ENCODE data around the gene GSDME.

GSDME gene

DNA sequence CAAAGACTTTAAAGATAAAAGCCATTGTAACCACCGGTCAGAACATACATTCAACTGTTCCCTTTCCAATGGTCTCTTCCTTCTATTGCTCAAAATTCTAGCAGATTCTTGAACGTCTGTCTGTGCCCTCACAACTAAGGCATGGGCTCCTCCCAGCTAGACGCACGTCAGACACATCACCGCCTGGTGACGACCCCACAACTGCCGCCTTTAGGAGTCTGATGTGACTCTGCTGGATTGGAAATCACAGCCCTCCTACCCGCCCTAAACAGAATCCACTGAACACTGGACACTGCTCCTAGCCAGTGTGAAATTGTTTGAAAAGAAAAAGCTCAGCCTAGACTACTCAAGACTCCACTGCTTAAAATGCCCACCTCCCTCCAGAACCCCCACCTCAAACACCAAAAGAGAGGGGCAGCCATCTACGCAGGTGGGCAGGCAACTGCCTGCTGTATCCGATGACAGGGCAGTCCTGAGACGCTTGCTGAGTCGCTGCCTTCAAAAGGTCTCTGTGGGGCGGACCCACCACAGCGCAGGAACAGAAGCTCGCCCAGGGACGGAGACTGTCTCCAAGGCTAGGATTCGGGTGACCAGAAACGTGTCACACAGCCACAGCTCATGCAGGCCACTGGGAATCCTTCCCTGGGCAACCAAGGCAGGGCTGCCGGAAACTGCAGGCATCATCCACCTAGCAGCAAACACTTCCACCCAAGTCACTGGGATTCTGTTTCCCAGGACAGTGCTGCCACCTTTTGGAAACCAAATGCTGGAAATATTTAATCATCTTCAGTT lies 34.7 kb downstream of the GSDME start:
- no peak for DNase-seq (ENCODE audit: low spot score)

GRCh38 chr7:24721481-24722001 lies 35.7 kb downstream of the GSDME start:
- no peak for DNase-seq (ENCODE audit: low spot score)

DNA sequence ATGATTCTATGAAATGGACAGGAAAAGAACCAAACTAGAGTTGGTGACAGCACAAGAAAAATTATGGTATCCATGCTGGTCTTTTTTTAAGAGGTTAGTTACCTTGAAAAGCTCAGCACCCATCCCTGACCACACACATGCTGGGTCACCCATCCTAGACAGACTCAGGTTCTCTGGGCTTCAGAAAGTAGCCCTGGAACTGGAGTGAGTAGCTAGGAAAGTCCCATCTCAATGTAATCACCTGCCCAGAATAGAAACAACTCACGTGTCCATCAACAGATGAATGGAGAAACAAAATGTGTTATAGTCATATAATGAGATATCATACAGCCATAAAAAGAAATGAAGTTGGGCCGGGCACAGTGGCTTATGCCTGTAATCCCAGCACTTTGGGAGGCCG lies 37.0 kb downstream of the GSDME start:
- DNase-seq (ENCODE audit: low spot score) = no peak

DNA sequence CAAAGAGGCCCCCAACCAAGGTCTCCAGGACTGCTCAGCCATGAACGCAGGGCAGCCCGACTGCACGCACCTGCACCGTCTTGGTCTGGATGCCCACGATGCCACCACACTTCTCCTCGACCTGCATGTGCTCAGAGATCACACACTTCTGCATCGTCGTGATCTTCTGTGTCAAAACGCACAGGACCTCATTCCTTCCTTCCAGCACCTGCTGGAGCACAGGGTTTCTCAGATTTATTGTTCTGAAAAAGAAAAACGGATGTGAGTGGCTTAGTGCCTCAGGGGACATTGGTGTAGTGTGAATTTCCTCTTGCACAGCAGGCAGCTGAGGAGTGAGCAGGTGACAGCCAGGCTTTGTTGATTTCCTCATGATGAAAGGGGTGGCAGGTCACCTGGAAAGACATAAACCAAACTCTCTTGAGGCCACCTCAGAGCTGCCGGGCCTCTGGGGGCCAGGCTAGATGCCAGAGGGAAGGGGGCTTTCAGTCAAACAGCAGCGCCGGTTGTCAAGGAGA lies 38.2 kb downstream of the GSDME start:
- DNase-seq (ENCODE audit: low spot score) = no peak

DNA sequence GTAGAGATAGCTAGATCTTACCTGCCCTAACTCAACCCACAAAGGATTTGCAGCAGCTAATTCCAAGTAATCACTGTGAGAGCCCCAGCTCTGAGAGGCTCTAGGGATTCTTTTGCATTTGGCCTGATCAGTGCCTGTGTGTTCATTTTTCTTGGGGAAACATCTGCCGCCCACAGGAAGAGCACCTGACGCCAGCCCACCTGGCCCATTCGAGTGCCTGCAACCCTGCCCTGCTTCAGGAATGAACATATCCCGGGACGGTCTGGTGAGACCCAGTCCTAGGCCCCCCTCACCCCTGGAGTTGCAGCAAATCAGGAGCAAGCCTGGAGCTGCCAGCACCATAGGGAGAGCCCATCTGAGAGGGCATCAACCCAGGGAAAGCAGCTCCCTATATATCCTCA lies 38.8 kb downstream of the GSDME start:
- DNase-seq (ENCODE audit: low spot score) = no peak

DNA sequence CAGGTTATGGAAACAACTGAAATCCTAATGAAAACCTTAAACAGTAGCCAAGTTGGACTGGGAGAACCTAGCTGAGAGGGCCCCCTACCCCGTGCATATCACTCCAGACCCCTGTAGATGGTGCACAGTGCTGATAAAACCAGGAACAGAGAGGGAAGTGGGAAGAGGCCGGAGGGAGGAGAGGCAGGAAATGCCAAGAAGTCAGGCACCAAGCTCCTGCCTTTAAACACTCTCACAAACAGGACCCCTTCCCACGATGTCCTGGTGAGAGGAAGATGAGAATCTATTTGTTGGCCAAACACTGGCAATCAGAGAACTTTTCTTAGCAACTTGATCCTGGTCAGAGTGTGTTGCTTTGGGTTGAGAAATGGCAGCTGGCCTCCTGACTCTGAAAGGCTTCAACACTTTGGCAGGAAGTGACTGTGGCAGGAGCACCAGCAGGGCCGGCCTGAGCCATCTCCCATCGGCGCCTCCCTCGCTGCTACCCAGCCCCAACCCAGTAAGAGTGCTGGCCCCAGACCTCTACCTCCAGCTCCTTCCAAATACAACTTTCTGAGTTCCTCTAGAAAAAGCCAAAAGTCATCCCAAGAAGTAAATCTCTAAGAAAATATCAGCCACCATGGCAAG lies 39.5 kb downstream of the GSDME start:
- no peak for DNase-seq (ENCODE audit: low spot score)

- no peak for DNase-seq (ENCODE audit: low spot score)
These were observed 40.0 kb downstream of the GSDME start for GRCh38 chr7:24717247-24717622.

- no peak for DNase-seq (ENCODE audit: low spot score)
These were observed 40.6 kb downstream of the GSDME start for GRCh38 chr7:24716480-24717246.

- no peak for DNase-seq (ENCODE audit: low spot score)
These were observed 41.4 kb downstream of the GSDME start for GRCh38 chr7:24715661-24716479.

DNA sequence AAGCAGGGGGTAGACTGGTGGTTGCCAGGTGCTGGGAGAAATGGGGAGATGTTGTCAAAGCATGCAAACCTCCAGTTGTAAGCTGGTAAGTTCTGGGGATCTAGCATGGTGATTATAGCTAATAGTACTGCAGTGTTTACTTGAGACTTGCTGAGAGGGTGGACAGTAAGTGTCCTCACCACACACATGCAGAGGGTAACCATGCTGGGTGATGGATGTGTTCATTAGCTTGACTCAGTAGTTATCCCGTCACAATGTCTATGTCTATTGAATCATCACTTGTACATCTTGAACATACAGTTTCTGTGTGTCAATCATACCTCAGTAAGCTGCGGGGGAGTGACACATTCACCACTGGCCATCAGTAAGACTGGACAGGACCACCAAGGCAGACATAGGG lies 42.1 kb downstream of the GSDME start:
- DNase-seq (ENCODE audit: low spot score) = no peak

DNA sequence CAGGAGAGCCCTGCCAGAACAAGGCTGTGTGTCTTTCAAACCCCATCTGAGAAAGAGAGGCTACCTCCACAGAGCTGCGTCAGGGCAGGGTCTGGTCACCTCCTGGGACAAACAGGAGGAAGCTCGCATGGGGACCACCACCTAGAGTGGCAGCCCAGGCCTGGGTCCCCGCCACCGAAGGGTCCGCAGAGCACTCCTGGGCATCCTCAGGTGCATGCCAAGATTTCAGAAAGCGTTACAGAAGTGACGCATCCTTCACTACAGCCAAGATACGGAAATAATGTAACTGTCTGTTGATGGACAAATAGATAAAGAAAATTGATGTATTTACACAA lies 42.6 kb downstream of the GSDME start:
- DNase-seq (ENCODE audit: low spot score) = no peak

GRCh38 chr7:24713850-24714675 lies 43.2 kb downstream of the GSDME start:
- no peak for DNase-seq (ENCODE audit: low spot score)

DNA sequence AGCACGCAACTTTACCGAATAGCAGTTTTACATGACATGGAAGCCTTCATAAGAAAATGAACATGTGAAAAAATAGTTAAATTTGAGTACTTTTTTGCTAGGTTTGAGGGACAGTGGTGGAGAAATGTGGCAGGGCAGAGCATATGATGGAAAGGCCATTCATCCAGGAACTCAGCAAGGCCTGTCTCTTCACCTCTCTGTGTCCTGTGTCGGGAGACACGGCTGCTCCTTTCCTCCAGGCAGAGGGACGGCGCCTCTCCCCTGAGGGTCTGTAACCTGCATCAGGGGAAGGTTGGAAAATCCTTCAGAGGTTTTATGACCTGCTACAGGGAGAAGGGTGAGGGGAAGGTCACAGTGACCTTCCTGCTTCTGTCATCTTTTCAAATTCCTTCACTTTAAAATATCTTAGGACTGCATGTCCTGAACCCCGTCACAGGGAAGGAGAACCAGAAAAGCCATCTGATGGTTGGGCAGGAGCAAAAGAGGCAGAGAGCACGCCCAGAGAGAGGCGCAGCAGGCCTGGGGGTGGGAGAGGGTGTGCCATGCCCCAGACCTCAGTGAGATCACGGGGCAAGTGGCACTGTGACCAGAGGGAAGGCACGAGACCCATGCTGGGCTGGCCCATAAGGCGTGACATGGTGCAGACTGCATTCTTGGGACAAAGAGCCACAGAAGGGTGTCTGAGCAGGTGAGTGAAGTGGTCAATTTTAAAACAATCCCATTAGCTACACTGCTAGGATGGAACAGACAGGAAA lies 44.0 kb downstream of the GSDME start:
- no peak for DNase-seq (ENCODE audit: low spot score)

- DNase-seq (ENCODE audit: low spot score) = no peak
These were observed 47.5 kb downstream of the GSDME start for GRCh38 chr7:24709585-24710360.

- DNase-seq (ENCODE audit: low spot score) = no peak
These were observed 48.2 kb downstream of the GSDME start for GRCh38 chr7:24709051-24709450.

DNA sequence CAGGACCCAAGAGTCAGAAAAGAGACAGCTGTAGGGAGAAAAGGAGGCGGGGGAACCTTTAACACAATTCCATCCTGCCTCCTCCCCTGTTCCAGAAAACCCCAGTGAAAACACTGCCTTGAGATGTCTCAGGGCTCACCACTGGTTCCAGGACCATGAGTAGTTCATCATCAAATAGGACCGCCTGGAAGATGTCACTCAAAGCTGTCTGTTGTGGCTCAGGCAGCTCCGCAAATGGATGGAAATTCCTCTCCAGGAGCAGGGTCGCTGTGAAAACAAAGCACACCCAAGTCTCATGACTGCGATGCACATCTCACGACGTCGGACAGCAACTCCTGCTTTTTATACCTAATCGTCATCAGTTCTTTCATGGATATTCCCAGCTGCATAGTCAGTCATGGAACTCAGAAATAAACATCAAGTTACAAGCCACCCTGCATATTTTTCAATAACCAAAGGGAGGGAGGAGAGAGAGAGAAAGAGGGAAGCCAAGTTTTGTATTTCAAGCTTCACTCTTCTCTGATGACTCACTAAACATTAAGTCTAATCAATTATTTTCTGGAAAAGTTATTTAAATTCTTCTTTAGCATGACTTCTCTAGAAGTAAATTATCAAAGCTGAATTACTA lies 49.2 kb downstream of the GSDME start:
- DNase-seq (ENCODE audit: low spot score) = no peak

DNA sequence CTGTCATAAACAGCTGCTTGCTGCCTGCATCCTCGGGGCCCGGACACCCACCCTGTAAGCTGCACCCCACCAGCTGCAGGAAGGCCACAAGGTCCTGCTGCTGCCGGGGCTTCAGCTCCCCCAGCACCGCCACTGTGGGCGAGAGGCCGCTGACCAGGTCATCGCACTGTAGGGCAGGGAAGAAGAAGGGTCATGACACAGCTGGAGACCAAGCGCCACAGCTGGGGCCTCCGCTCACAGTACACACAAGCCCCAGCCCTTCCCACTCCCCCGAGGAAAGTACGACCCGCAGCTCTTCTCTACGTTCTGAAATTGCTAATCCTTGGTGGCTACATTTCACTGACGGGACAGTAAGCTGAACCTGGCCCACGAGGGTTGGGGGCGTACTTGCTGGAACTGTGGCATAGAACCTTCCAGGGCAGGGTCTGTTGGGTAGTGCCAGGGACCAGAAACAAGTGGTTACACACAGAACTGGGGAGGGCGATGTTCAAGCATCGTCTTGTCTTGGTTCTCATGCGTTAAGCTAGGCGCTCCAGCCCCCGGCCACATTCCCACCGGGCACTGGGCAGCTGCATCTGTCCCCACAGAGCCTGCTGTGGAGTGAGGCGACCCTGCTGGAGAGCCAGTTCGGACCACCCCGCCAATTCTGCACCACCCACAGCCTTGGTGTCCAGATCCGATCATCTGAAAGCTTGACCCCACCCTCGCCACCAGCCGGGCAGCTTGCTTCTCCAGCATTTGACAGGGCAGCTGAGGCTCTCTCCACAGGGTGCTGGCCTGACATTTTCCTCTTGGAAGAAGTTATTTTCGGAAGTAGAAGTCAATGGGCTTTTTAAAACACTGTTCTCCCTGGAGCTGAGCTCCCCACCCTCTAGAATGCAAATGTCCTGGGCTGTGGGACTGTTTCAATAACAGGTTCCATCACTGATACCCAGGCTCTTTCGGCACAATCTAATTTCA lies 50.8 kb downstream of the GSDME start:
- no peak for DNase-seq (ENCODE audit: low spot score)

- DNase-seq (ENCODE audit: low spot score) = no peak
These were observed 51.8 kb downstream of the GSDME start for GRCh38 chr7:24705461-24705954.

Measured in CD4-positive, alpha-beta T cell treated with Interleukin-6 at 100 ng/mL for 8 hours (primary cell).